GM21390 (cell line): ENCODE results near the gene ZNF443.
"Not testable (repeated sequence)": the region's sequence is repeated elsewhere in the genome, so short reads cannot be mapped to it uniquely, and the experiment has no call there.

Experiments
- ATAC-seq: cut with Tn5 transposase; IDR thresholded peaks from one replicate; pipeline ENCODE4 v1.9.1; 2021; ENCODE audit not compliant: unreplicated experiment

ZNF443 gene

GRCh38 chr19:12425236-12425887 is 15.5 kb downstream of the ZNF443 start:
- ATAC-seq = no peak

GRCh38 chr19:12417273-12417672 is 23.5 kb downstream of the ZNF443 start:
- ATAC-seq = not testable (repeated sequence)

GRCh38 chr19:12411893-12412292 is 28.9 kb downstream of the ZNF443 start:
- no peak for ATAC-seq

GRCh38 chr19:12400633-12401502 is 40.0 kb downstream of the ZNF443 start, which contains the start of gene ZNF799:
Gene ZNF799 (minus strand): TSS chr19:12401271. CDS start chr19:12401070, 201 bp downstream.
- ATAC-seq = peak; percentile 80

GRCh38 chr19:12399901-12400632 is 40.8 kb downstream of the ZNF443 start:
- ATAC-seq = peak; percentile 38

- not testable (repeated sequence) for ATAC-seq
These were observed 49.7 kb downstream of the ZNF443 start for GRCh38 chr19:12391148-12391547.

- ATAC-seq = not testable (repeated sequence)
These were observed 54.5 kb downstream of the ZNF443 start for GRCh38 chr19:12386365-12386764.

- no peak for ATAC-seq
These were observed 60.4 kb downstream of the ZNF443 start for GRCh38 chr19:12380444-12380737.

- no peak for ATAC-seq
These were observed 60.9 kb downstream of the ZNF443 start for GRCh38 chr19:12379732-12380443.
